GM13976 (cell line): ENCODE results near the gene CHIT1.

Experiments used
- DNase-seq: peaks from one replicate; pipeline ENCODE4 v3.0.0; 2012; ENCODE audit warnings: low spot score
- CTCF ChIP-seq: IDR thresholded peaks from 2 replicates; pipeline ENCODE4 v1.5.1; 2012; ENCODE audit warnings: borderline replicate concordance, mild to moderate bottlenecking; ENCODE audit not compliant: insufficient read depth; ENCODE audit errors: extremely low read depth, missing control alignments, control extremely low read depth
- in situ Hi-C: fragments of 300-500 bp; cut with MboI; formaldehyde crosslinking; loops from one replicate; pipeline ENCODE4 v1.12.0; 2022; ENCODE audit warnings: low sequenced_read_pairs, mixed read lengths, inconsistent platforms; ENCODE audit not compliant: unreplicated experiment

CHIT1 gene

GRCh38 chr1:203211812-203212211, 17.7 kb downstream of the CHIT1 start:
- TF ChIP-seq CTCF: no peak
- no peak for DNase-seq
- in situ Hi-C loops: no loop called here

GRCh38 chr1:203210988-203211387, 18.5 kb downstream of the CHIT1 start:
- in situ Hi-C loops: no loop called here
- DNase-seq: no peak
- TF ChIP-seq CTCF: no peak

GRCh38 chr1:203210350-203210749, 19.1 kb downstream of the CHIT1 start:
- in situ Hi-C loops: no loop called here
- TF ChIP-seq CTCF: no peak
- no peak for DNase-seq

- DNase-seq: no peak
- TF ChIP-seq CTCF: no peak
- in situ Hi-C loops: no loop called here
Measured at GRCh38 chr1:203208181-203208580, 21.3 kb downstream of the CHIT1 start.

GRCh38 chr1:203207751-203208150, 21.7 kb downstream of the CHIT1 start:
- in situ Hi-C loops: no loop called here
- TF ChIP-seq CTCF: no peak
- no peak for DNase-seq

GRCh38 chr1:203206129-203206687, 23.3 kb downstream of the CHIT1 start:
- in situ Hi-C loops: no loop called here
- DNase-seq: no peak
- TF ChIP-seq CTCF: no peak

GRCh38 chr1:203204756-203205155, 24.7 kb downstream of the CHIT1 start:
- in situ Hi-C loops: no loop called here
- DNase-seq: no peak
- no peak for TF ChIP-seq CTCF
